K562 (cell line): ENCODE data around the gene MICALL2.

Source experiments
- BRCA1 ChIP-seq, 2 experiments: fragments of 450-650 bp in 1 of 2; sonication (generic) in 1 of 2; formaldehyde crosslinking in 1 of 2; IDR thresholded peaks; 2 replicates each; pipeline versions ENCODE4 v1.5.0 to v1.6.1; 2017 to 2020; ENCODE audit warnings: mild to moderate bottlenecking in 1 of 2, missing genetic modification reagents in 1 of 2
- CBFB ChIP-seq: sonication (generic); formaldehyde crosslinking; IDR thresholded peaks from 2 replicates; pipeline ENCODE4 v1.4.0; 2020; ENCODE audit warnings: mild to moderate bottlenecking, missing genetic modification reagents
- DEAF1 ChIP-seq: fragments of 450-650 bp; formaldehyde crosslinking; IDR thresholded peaks from 2 replicates; pipeline ENCODE4 v1.4.0; 2020; ENCODE audit warnings: mild to moderate bottlenecking, moderate library complexity
- ETV6 ChIP-seq, 3 experiments: fragments of 150-350 bp in 1 of 3; sonication (generic) in 1 of 3; formaldehyde crosslinking in 1 of 3; IDR thresholded peaks; 2 replicates each; pipeline versions ENCODE4 v1.6.1 to v1.8.0; 2014 to 2022; ENCODE audit warnings: borderline replicate concordance in 2 of 3, low read depth in 2 of 3, antibody characterized with exemption in 1 of 3, low read length in 1 of 3, mild to moderate bottlenecking in 1 of 3, missing genetic modification reagents in 1 of 3
- FOXK2 ChIP-seq, 2 experiments: fragments of 450-650 bp; IDR thresholded peaks in 1 of 2; conservative IDR thresholded peaks in 1 of 2; 2 replicates each; pipeline ENCODE4 v1.6.1; 2016; ENCODE audit warnings: low read depth in 2 of 2, mild to moderate bottlenecking in 1 of 2
- GTF2F1 ChIP-seq: IDR thresholded peaks from 2 replicates; pipeline ENCODE4 v1.6.1; 2011; ENCODE audit warnings: low read depth, low read length, improper control_type of control experiment
- JUND ChIP-seq, 2 experiments: IDR thresholded peaks; 2 replicates in 1 of 2; 3 replicates in 1 of 2; pipeline ENCODE4 v1.6.1; 2011; ENCODE audit warnings: borderline replicate concordance in 2 of 2, low read depth in 2 of 2, low read length in 2 of 2, improper control_type of control experiment in 1 of 2, missing biosample characterization in 1 of 2, missing genetic modification characterization in 1 of 2, missing genetic modification reagents in 1 of 2
- NR2C2 ChIP-seq, 2 experiments: fragments of 200-800 bp in 1 of 2; sonication (Bioruptor generic) in 1 of 2; sonication (generic) in 1 of 2; formaldehyde crosslinking in 1 of 2; IDR thresholded peaks; 2 replicates each; pipeline versions ENCODE4 v1.6.1 to v1.8.0; 2016 to 2022; ENCODE audit warnings: mild to moderate bottlenecking in 1 of 2, missing compliant biosample characterization in 1 of 2, missing genetic modification characterization in 1 of 2, missing genetic modification reagents in 1 of 2
- ZFP91 ChIP-seq: sonication (generic); formaldehyde crosslinking; IDR thresholded peaks from 2 replicates; pipeline ENCODE4 v1.8.0; 2022; ENCODE audit warnings: mild to moderate bottlenecking, missing genetic modification reagents
- ZNF830 ChIP-seq: fragments of 250-450 bp; sonication (Bioruptor Pico); IDR thresholded peaks from 2 replicates; pipeline ENCODE4 v1.5.0; 2021; ENCODE audit warnings: mild to moderate bottlenecking

GRCh38 chr7:1481300-1481699 lies 22.0 kb upstream of the MICALL2 start:
- TF ChIP-seq FOXK2 (conservative IDR thresholded peaks at IDR 0.05 in 1 of 2, IDR thresholded peaks at IDR 0.05 in 1 of 2; ENCODE audit: low read depth in 2 of 2) (no peak), DEAF1 (CRISPR knock-in tag) (no peak), CBFB (CRISPR knock-in tag) (no peak), NR2C2 (CRISPR knock-in tag; IDR thresholded peaks at IDR 0.05) (no peak), NR2C2 (tag; IDR thresholded peaks at IDR 0.05) (no peak), ETV6 (IDR thresholded peaks at IDR 0.05; ENCODE audit: borderline replicate concordance in 1 of 2, low read depth in 2 of 2, low read length in 1 of 2) (no peak), ETV6 (CRISPR knock-in tag; IDR thresholded peaks at IDR 0.05; ENCODE audit: borderline replicate concordance) (no peak), ZNF830 (no peak), ZFP91 (no peak), GTF2F1 (no peak), JUND (IDR thresholded peaks at IDR 0.05; ENCODE audit: borderline replicate concordance, low read depth, low read length) (no peak), JUND (tag; IDR thresholded peaks at IDR 0.05; ENCODE audit: borderline replicate concordance, low read depth, low read length) (no peak), BRCA1 (IDR thresholded peaks at IDR 0.05) (no peak), BRCA1 (CRISPR knock-in tag; IDR thresholded peaks at IDR 0.05) (no peak)
